ENCODE data around the gene MPST. TPM values are rescaled to one million over a fixed set of nuclear protein-coding genes. Genes with fewer than 3 reads are reported as not detected.

MPST gene
- total RNA-seq, 1 donor from 2014 or later = 102 TPM

GRCh38 chr22:37022483-37023337 is 3.2 kb downstream of the MPST start:
- no peak for DNase-seq (ENCODE audit: low read depth in 2 of 2)

GRCh38 chr22:37023743-37024338 is 4.3 kb downstream of the MPST start:
- DNase-seq (ENCODE audit: low read depth in 2 of 2) = no peak

GRCh38 chr22:37024339-37025157 is 5.0 kb downstream of the MPST start:
- no peak for DNase-seq (ENCODE audit: low read depth in 2 of 2)

- DNase-seq (ENCODE audit: low read depth in 2 of 2) = no peak
Observed at GRCh38 chr22:37025500-37026070, 6.0 kb downstream of the MPST start.

- DNase-seq (ENCODE audit: low read depth in 2 of 2) = no peak
Observed at GRCh38 chr22:37026325-37026724, 6.8 kb downstream of the MPST start.

GRCh38 chr22:37027556-37027955 is 8.0 kb downstream of the MPST start:
- no peak for DNase-seq (ENCODE audit: low read depth in 2 of 2)

GRCh38 chr22:37028692-37029674 is 9.4 kb downstream of the MPST start:
- no peak for DNase-seq (ENCODE audit: low read depth in 2 of 2)

GRCh38 chr22:37030560-37031281 is 11.2 kb downstream of the MPST start:
- DNase-seq (ENCODE audit: low read depth in 2 of 2) = no peak

GRCh38 chr22:37032134-37032534 is 12.6 kb downstream of the MPST start:
- no peak for DNase-seq (ENCODE audit: low read depth in 2 of 2)

- DNase-seq (ENCODE audit: low read depth in 2 of 2) = peak in 1 of 2 donors; percentile 45
Observed at GRCh38 chr22:37032535-37033460, 13.3 kb downstream of the MPST start.

GRCh38 chr22:37033605-37034430 is 14.3 kb downstream of the MPST start:
- DNase-seq (ENCODE audit: low read depth in 2 of 2) = no peak

- DNase-seq (ENCODE audit: low read depth in 2 of 2) = no peak
Observed at GRCh38 chr22:37036655-37037377, 17.3 kb downstream of the MPST start.

- DNase-seq (ENCODE audit: low read depth in 2 of 2) = no peak
Observed at GRCh38 chr22:37037669-37038068, 18.1 kb downstream of the MPST start.

- DNase-seq (ENCODE audit: low read depth in 2 of 2) = no peak
Observed at GRCh38 chr22:37039466-37039865, 19.9 kb downstream of the MPST start.

- DNase-seq (ENCODE audit: low read depth in 2 of 2) = no peak
Observed at GRCh38 chr22:37043209-37043827, 23.8 kb downstream of the MPST start.

- peak in 1 of 2 donors; percentile 61 for DNase-seq (ENCODE audit: low read depth in 2 of 2)
Observed at GRCh38 chr22:37043828-37044538, 24.4 kb downstream of the MPST start.
